K562 (cell line): ENCODE measurements around the gene RBM34. TPM values are rescaled to one million over a fixed set of nuclear protein-coding genes. Genes with fewer than 3 reads are reported as not detected.

ENCODE experiments used
- ASH1L ChIP-seq: fragments of 450-650 bp; IDR thresholded peaks from 2 replicates; pipeline ENCODE4 v1.6.1; 2018; ENCODE audit warnings: borderline replicate concordance, mild to moderate bottlenecking, low read depth; ENCODE audit not compliant: partially characterized antibody
- CBX1 ChIP-seq: sonication (generic); IDR thresholded peaks from 2 replicates; pipeline ENCODE4 v1.6.1; 2016; ENCODE audit warnings: antibody characterized with exemption, low read depth, mild to moderate bottlenecking
- CHD2 ChIP-seq: IDR thresholded peaks from 2 replicates; pipeline ENCODE4 v1.6.1; 2011; ENCODE audit warnings: low read depth, low read length
- FOXP1 ChIP-seq: sonication (generic); formaldehyde crosslinking; IDR thresholded peaks from 2 replicates; pipeline ENCODE4 v1.8.0; 2022; ENCODE audit warnings: mild to moderate bottlenecking, missing genetic modification reagents
- MBD2 ChIP-seq: sonication (generic); IDR thresholded peaks from 2 replicates; pipeline ENCODE4 v1.6.1; 2016; ENCODE audit warnings: low read depth, borderline replicate concordance
- MCM2 ChIP-seq: fragments of 450-650 bp; IDR thresholded peaks from 2 replicates; pipeline ENCODE4 v1.6.1; 2017; ENCODE audit warnings: low read depth, mild to moderate bottlenecking
- TAF9B ChIP-seq: fragments of 450-650 bp; IDR thresholded peaks from 2 replicates; pipeline ENCODE4 v1.6.1; 2018; ENCODE audit warnings: mild to moderate bottlenecking; ENCODE audit not compliant: partially characterized antibody
- ZNF584 ChIP-seq: fragments of 200-800 bp; sonication (Bioruptor generic); IDR thresholded peaks from 2 replicates; pipeline ENCODE4 v1.6.1; 2016; ENCODE audit warnings: low read depth, mild to moderate bottlenecking, missing genetic modification characterization, missing compliant biosample characterization
- polyA plus RNA-seq, 8 experiments: library from polyadenylated mRNA; depleted of rRNA in 4 of 8; stranded (reverse) in 5 of 8; unstranded in 3 of 8; fragments of >200 nt; fragmentation: Nextera tagmentation in 2 of 8; fragmentation: Illumina TruSeq in 1 of 8; extraction: Ambion mirVana in 2 of 8; extraction: Trizol in 1 of 8; gene quantifications; 2 replicates each; pipeline versions ENCODE4 v1.2.1 to v1.2.3, GENCODE V29; 2011 to 2014; ENCODE audit warnings: inconsistent platforms in 1 of 8, missing spikeins in 1 of 8
- total RNA-seq, 7 experiments: library from RNA; depleted of rRNA in 6 of 7; stranded (reverse); fragments of >200 nt in 6 of 7; fragmentation: Illumina TruSeq in 2 of 7; extraction: Trizol in 2 of 7; gene quantifications; 2 replicates each; pipeline versions ENCODE4 v1.2.1 to v1.2.3, GENCODE V29; 2011 to 2021; ENCODE audit warnings: low replicate concordance in 1 of 7
- TF ChIP-seq, protein P1 (sequence below): fragments of 450-650 bp; IDR thresholded peaks from 2 replicates; pipeline ENCODE4 v1.6.1; 2016; ENCODE audit warnings: antibody characterized with exemption
- TF ChIP-seq, protein P2 (sequence below): sonication (generic); formaldehyde crosslinking; IDR thresholded peaks from 2 replicates; pipeline ENCODE4 v1.8.1; 2023; ENCODE audit warnings: missing genetic modification reagents, mild to moderate bottlenecking, borderline replicate concordance
- TF ChIP-seq, protein P3 (sequence below): sonication (generic); formaldehyde crosslinking; IDR thresholded peaks from 2 replicates; pipeline ENCODE4 v1.8.0; 2022; ENCODE audit warnings: mild to moderate bottlenecking, low read depth, missing genetic modification reagents

The RBM34 gene
- total and polyA plus RNA-seq, 9 of the 15 experiments (the other 6 are each of a cell fraction or from before 2014, with no cell fraction given), result 64.0 to 178 (median 124) TPM

DNA sequence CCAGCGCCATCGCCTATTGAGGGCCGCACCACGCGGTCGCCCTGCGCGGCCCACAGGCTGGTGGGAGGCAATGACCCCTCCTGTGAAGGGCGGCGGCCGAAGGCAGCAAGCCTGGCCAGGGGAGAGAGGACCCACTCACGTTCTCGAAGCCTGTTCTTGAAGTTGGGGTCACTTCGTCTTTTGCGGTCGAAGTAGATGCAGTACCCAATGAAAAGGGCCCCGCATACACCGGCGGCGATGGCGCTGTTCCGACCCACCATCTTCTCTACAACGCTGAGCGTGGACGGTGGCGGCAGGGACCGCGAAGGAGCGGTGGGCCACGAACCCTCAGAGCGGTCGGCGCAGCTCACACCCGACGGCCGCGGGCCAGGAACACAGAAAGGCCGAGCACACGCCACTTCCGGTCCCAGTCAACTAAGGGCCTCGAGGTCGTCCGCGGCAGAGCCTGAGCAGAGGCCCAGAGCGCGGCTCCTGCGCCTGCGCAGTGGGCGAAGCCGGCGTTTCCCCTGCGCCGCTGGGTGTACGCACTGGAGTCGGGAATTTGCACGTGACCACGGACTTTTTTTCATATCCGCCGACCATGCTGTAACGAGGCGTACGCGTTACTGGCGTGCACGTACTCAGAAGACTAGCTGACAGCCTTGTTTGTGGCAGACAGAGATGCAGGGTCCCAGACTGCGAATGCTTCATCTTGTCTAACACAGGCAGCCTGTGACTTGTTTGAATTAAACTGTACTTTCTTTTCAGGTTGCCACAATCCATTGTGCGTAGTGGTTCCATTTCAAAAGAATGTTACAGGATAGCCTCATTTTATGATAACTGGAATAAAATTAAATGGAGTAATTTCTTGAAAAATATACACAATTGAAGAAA, 32.4 kb downstream of the RBM34 start, which contains the start of gene TOMM20 (continued):
- TF ChIP-seq, protein P1, sequence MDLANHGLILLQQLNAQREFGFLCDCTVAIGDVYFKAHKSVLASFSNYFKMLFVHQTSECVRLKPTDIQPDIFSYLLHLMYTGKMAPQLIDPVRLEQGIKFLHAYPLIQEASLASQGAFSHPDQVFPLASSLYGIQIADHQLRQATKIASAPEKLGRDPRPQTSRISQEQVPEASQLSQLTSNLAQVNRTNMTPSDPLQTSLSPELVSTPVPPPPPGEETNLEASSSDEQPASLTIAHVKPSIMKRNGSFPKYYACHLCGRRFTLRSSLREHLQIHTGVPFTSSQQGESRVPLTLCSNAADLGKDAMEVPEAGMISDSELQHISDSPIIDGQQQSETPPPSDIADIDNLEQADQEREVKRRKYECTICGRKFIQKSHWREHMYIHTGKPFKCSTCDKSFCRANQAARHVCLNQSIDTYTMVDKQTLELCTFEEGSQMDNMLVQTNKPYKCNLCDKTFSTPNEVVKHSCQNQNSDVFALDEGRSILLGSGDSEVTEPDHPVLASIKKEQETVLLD, result peak; percentile 99
- TF ChIP-seq CHD2 (peak; percentile 51; the same call in 1 of the 2 replicates), CBX1 (peak; percentile 91), MBD2 (peak; percentile 18; the same call in 1 of the 2 replicates), MCM2 (no peak), TAF9B (peak; percentile 82), ASH1L (no peak), ZNF584 (CRISPR knock-in tag) (no peak), FOXP1 (CRISPR knock-in tag) (peak; percentile 90)
- TF ChIP-seq, protein P2, sequence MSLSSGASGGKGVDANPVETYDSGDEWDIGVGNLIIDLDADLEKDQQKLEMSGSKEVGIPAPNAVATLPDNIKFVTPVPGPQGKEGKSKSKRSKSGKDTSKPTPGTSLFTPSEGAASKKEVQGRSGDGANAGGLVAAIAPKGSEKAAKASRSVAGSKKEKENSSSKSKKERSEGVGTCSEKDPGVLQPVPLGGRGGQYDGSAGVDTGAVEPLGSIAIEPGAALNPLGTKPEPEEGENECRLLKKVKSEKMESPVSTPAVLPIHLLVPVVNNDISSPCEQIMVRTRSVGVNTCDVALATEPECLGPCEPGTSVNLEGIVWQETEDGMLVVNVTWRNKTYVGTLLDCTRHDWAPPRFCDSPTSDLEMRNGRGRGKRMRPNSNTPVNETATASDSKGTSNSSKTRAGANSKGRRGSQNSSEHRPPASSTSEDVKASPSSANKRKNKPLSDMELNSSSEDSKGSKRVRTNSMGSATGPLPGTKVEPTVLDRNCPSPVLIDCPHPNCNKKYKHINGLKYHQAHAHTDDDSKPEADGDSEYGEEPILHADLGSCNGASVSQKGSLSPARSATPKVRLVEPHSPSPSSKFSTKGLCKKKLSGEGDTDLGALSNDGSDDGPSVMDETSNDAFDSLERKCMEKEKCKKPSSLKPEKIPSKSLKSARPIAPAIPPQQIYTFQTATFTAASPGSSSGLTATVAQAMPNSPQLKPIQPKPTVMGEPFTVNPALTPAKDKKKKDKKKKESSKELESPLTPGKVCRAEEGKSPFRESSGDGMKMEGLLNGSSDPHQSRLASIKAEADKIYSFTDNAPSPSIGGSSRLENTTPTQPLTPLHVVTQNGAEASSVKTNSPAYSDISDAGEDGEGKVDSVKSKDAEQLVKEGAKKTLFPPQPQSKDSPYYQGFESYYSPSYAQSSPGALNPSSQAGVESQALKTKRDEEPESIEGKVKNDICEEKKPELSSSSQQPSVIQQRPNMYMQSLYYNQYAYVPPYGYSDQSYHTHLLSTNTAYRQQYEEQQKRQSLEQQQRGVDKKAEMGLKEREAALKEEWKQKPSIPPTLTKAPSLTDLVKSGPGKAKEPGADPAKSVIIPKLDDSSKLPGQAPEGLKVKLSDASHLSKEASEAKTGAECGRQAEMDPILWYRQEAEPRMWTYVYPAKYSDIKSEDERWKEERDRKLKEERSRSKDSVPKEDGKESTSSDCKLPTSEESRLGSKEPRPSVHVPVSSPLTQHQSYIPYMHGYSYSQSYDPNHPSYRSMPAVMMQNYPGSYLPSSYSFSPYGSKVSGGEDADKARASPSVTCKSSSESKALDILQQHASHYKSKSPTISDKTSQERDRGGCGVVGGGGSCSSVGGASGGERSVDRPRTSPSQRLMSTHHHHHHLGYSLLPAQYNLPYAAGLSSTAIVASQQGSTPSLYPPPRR (CRISPR knock-in tag), result peak; percentile 43; the same call in 1 of the 2 replicates
- TF ChIP-seq, protein P3, sequence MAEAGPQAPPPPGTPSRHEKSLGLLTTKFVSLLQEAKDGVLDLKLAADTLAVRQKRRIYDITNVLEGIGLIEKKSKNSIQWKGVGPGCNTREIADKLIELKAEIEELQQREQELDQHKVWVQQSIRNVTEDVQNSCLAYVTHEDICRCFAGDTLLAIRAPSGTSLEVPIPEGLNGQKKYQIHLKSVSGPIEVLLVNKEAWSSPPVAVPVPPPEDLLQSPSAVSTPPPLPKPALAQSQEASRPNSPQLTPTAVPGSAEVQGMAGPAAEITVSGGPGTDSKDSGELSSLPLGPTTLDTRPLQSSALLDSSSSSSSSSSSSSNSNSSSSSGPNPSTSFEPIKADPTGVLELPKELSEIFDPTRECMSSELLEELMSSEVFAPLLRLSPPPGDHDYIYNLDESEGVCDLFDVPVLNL (CRISPR knock-in tag), result peak; percentile 57; the same call in 1 of the 2 replicates
